Tongue (tissue), 2 donors: ENCODE measurements around the gene GET3. TPM values are rescaled to one million over a fixed set of nuclear protein-coding genes. Genes with fewer than 3 reads are reported as not detected.

Experiments
- DNase-seq: peaks from one replicate; pipeline ENCODE4 v3.0.0-alpha.2; 2015
- total RNA-seq: library from RNA; depleted of rRNA; stranded (reverse); fragments of >200 nt; gene quantifications from one replicate; pipeline ENCODE4 v1.2.3, GENCODE V29; 2014

The GET3 gene
- total RNA-seq, 1 donor from 2014 or later = 42.9 TPM

- DNase-seq = no peak
Observed at GRCh38 chr19:12752056-12752781, 14.9 kb downstream of the GET3 start.

GRCh38 chr19:12754465-12755196, 17.3 kb downstream of the GET3 start:
- no peak for DNase-seq

GRCh38 chr19:12756150-12756883, 19.0 kb downstream of the GET3 start:
- no peak for DNase-seq

- DNase-seq = peak; percentile 89
Observed at GRCh38 chr19:12757544-12758274, 20.4 kb downstream of the GET3 start.

DNA sequence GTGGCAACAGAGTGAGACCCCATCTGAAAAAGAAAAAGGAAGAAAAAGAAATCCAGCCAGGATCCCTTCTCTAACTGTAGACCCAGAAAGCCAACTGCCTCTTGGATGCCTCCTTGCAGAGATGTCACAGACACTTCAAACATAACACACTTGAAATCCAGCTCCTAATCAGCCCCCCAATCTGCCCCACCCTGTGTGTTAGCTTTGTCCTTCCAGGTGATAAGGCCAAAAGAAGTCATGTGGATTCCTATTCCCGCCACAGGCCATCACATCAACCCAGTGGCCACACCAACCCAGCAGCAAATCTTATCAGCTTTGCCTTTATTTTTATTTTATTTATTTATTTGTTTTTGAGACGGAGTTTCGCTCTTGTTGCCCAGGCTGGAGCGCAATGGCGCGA, 22.4 kb downstream of the GET3 start:
- DNase-seq = no peak

DNA sequence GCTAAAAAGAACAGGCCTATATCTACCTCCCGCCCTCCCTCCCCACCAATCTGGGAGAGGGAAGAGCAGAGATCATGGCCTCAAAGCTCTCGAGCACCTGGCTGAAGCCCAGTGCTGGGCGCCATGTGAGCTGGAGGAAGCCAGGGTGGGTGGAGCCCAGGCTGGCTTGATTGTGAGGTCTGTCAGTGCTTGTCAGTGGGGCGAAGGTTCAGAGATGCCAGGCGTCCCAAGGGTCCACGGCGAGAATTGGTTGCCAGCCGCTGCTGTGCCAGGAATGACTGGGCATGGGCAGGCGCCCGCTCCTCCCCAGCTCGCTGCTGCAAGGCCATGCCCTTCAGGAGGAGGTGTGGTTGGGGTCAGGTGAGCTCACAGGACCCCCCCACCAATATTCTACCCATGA, 25.8 kb downstream of the GET3 start:
- no peak for DNase-seq

GRCh38 chr19:12764698-12765097, 27.4 kb downstream of the GET3 start:
- no peak for DNase-seq

DNA sequence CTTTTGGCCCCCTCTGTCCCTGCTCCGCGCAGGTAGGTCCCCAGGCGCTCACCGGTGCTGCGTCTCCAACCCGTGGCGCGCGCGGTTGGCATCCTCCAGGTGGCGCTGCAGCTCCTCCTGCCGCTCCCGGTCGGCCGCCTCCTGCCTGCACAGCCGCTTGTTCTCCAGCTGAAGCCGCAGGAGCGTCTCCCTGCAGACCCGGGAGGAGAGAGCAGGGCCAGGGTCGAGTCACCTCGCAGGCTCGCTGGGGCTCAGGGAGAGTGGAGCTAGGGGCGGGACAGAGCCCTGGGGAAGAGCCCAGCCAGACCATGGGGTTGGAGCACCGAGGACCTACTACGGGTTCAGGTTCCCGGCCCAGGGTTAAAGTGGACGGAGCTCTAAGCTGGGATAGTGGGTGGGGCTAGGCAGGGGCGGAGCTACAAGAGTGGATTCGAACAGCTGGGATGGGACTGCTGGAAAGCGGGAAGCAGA, 28.8 kb downstream of the GET3 start:
- no peak for DNase-seq

DNA sequence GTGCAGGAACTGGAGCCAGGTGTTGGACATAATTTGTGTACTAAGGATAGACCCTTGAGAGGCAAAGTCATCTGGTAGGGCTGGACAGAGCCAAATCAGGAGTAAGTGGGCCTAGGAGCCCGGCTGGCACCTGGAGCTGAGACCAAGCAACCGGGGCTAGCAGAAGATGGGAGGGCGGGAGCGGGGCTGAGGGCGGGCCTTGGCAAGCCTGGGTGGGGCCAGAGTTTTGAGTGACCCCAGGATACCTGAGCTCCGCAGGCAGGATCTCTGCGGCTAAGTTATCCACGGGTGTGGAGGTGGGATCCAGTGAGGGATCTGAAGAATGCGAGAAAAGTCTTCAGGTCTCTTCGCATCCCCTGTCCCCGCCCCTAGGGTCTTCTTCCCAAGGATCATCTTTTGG, 29.9 kb downstream of the GET3 start:
- DNase-seq = no peak

- no peak for DNase-seq
Observed at GRCh38 chr19:12767666-12768065, 30.4 kb downstream of the GET3 start.

DNA sequence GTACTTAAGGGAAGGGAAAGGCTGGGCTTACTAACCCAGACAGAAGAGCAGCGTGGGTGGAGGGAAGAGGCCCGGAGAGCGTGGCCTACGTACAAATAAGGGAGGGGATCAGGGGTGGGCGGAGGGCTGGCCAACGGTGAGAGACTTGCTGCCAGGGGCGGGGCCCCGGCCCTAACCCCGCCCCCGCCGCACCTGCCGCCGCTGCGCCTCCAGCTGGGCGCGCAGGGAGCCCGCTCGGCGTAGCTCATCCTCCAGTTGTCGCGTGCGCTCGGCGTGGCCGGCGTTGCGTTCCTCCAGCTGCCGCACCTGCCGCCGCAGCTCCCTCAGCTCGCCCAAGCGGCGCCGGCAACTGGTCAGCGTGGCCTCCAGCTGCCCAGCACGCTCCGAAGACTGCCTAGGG, 32.4 kb downstream of the GET3 start:
- peak; percentile 81 for DNase-seq

GRCh38 chr19:12770922-12771321, 33.6 kb downstream of the GET3 start:
- no peak for DNase-seq

DNA sequence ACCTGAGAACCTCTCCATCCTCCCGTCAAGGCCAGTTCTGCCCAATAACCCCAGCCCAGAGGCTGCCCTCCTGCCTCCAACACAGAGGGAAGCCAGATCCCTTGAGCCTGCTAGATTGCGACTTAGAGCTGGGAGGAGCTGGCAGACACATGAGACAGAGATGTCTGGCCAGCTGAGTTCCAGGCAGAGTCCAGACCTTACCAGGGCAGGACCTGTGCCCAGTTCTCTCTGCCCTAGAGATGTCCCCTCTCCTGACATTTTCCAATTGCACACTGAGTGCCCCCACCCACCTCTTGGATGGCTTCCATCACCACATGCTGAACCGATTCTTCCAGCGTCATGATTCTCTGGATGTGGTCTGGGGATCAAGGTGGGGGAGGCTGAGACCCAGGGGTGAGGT, 35.0 kb downstream of the GET3 start:
- DNase-seq = no peak

DNA sequence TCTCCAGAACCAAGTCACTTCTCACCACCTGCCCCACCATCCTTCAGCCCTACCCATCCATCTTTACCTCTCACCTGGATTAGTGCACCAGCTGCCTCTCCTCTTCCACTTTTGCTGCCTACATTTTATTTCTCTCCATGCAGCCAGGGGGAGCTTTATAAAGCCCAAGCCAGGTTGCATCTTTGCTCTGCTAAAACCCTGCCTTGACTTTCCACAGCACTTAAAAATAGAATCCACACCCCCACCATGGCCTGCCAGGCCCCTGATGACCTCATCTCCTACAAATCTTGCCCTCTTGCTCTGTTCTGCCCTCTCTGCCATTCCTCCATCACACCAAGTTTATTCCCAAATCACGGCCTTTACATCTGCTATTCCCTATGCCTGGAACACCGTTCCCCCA, 36.3 kb downstream of the GET3 start:
- peak; percentile 38 for DNase-seq

DNA sequence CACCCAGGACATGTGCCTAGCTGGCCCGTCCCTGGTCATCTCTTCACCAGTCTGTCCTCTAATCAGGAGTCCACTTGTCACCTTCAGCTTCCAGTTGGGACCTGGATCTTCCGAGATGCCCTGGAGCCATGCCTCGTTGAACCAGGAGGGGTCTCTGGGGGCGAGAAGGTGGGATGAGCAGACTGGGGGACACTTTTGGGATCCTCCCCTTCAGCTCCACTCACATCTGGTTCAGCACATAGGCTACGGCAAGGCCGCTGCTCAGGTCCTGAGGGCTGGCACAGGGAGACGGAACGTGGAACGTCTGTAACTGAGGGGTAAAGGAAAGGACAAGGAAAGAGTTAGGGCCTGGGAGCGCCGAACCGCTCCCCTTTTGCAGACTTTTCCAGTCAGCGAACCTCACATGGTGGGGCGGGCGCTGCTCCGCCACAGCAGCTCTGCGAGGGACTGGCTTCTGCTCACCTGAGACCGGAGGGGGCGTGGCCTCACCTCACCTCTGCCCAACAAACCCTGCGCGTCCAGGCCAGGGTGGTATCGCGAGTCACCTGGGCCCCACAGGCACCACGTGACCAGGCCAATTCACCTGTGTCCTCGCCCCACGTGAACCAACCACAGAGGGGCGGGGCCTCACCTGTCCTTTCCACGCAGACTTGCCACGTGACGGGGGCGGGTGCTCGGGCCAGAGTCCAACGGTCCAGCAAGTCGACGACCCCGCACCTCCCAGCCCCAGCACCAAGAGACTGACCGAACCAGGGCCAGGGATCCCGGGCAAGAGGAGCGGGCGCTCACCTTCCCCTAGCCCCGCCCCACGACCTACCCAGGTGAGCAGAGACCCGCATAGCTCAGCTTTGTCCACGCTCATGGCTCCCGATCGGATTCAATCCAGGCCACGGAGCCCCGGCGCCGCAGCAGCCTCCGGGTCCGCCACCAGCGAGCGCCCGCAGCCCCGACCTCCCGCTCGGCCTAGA, 37.6 kb downstream of the GET3 start, which contains the start of gene HOOK2:
Gene HOOK2 (minus strand): TSS at position 965 of the 968 bp plus-strand sequence. CDS start 103 bp downstream, at position 862.
- peak; percentile 56 for DNase-seq

- DNase-seq = peak; percentile 92
Observed at GRCh38 chr19:12777217-12778016, 40.1 kb downstream of the GET3 start.

DNA sequence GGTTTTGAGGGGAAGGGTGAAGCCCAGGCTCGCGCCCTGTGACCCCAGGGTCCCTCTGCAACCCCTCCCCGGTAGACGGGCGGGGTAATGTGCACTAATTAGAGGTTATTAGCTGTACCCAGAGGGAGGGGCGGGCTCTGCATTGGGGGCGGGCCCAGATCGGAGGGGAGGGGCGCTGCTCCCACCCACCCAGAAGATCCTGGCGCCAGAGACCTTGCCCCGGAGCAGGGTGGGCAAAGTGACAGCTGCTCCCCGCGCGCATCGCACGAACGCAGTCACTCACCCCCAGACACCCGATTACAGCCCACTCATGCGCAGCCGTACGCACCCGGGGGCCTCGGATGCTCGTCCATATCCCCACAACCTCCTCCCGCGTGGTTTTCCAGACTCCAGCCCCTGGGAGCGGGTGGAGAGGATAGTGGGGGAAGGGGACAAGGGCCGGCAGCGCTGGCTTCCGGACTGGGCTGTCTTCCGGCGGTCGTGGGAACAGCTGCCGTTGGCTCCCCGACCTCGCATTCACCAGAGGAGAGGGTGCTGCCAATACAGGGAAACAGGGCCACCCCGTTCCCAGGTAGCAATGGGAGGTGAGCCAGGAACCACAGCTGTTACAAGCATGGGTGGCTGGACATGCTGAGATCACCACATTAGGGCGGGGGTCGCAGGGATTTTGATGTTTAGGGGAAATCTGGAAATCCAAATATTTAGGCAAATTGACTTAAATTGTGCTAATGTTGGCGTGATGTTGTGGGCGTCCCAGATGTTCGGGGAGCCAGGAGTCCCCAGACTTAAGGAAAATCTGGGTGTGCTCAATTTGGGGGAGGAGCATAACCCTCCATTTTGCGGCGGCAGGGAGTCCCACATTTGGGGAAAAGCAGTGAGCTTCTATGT, 41.0 kb downstream of the GET3 start:
- peak; percentile 88 for DNase-seq

GRCh38 chr19:12778905-12779161, 41.5 kb downstream of the GET3 start:
- no peak for DNase-seq
